MM.1S (cell line): ENCODE results near the gene ARHGAP4.

ENCODE experiments used
- EZH2 ChIP-seq: fragments of 300-600 bp; sonication (generic); optimal IDR thresholded peaks from 2 replicates; pipeline ENCODE3; 2017; ENCODE audit warnings: low read depth, mild to moderate bottlenecking, antibody characterized with exemption, low read length, mixed read lengths
- EZH2phosphoT487 ChIP-seq: fragments of 300-600 bp; sonication (generic); IDR thresholded peaks from 2 replicates; pipeline ENCODE4 v1.6.1; 2018; ENCODE audit warnings: antibody characterized with exemption, low read length
- TF ChIP-seq, protein P1 (sequence below): fragments of 300-600 bp; sonication (generic); IDR thresholded peaks from 2 replicates; pipeline ENCODE4 v1.5.1; 2016; ENCODE audit warnings: antibody characterized with exemption, low read length, mixed read lengths

- TF ChIP-seq, protein P1, sequence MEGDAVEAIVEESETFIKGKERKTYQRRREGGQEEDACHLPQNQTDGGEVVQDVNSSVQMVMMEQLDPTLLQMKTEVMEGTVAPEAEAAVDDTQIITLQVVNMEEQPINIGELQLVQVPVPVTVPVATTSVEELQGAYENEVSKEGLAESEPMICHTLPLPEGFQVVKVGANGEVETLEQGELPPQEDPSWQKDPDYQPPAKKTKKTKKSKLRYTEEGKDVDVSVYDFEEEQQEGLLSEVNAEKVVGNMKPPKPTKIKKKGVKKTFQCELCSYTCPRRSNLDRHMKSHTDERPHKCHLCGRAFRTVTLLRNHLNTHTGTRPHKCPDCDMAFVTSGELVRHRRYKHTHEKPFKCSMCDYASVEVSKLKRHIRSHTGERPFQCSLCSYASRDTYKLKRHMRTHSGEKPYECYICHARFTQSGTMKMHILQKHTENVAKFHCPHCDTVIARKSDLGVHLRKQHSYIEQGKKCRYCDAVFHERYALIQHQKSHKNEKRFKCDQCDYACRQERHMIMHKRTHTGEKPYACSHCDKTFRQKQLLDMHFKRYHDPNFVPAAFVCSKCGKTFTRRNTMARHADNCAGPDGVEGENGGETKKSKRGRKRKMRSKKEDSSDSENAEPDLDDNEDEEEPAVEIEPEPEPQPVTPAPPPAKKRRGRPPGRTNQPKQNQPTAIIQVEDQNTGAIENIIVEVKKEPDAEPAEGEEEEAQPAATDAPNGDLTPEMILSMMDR = no peak
- TF ChIP-seq EZH2phosphoT487 (no peak), EZH2 (no peak)
These were observed 34.0 kb upstream of the ARHGAP4 start for GRCh38 chrX:153960077-153960476.
